Panc1 (cell line): ENCODE measurements around the gene PCSK5. TPM values are rescaled to one million over a fixed set of nuclear protein-coding genes. Genes with fewer than 3 reads are reported as not detected.

ENCODE experiments used
- ATAC-seq: fragments of 200-7000 bp; cut with Tn5 transposase; 2 replicates; pipeline ENCODE4 v1.9.1; 2020; ENCODE audit warnings: mild to moderate bottlenecking, moderate library complexity
- BruUV-seq: library from RNA; stranded (reverse); fragments of 400-500 nt; replicated peaks from 2 replicates; lab custom pipeline; 2021; lab: Mats Ljungman, UMichigan
- CTCF ChIA-PET: fragments of 300-600 bp; sonication (Branson Sonifier 250); formaldehyde crosslinking; loops from one replicate; lab custom pipeline; 2022; ENCODE audit warnings: antibody characterized with exemption; lab: Charles Lee
- POLR2A ChIA-PET: fragments of 300-600 bp; sonication (Branson Sonifier 250); formaldehyde crosslinking; loops from one replicate; lab custom pipeline; 2022; ENCODE audit warnings: antibody characterized with exemption; lab: Charles Lee
- DNase-seq: peaks from one replicate; pipeline ENCODE4 v3.0.0-alpha.2; 2010; ENCODE audit warnings: low read depth, low spot score
- H3K27ac ChIP-seq: 2 replicates; pipeline ENCODE4 v1.5.1; 2011; ENCODE audit warnings: mild to moderate bottlenecking, low read length, inconsistent platforms
- H3K27me3 ChIP-seq: fragments of 200-500 bp; sonication (Bioruptor generic); 2 replicates; pipeline ENCODE4 v1.6.0; 2014; ENCODE audit warnings: low read length, inconsistent platforms; ENCODE audit not compliant: control insufficient read depth, insufficient read depth
- H3K36me3 ChIP-seq: fragments of 200-500 bp; sonication (Bioruptor generic); 2 replicates; pipeline ENCODE4 v1.5.1; 2014; ENCODE audit warnings: inconsistent platforms, mild to moderate bottlenecking, low read length, moderate library complexity; ENCODE audit not compliant: control insufficient read depth, insufficient read depth
- H3K4me1 ChIP-seq: 2 replicates; pipeline ENCODE4 v1.5.1; 2011; ENCODE audit warnings: inconsistent platforms, mild to moderate bottlenecking, low read length, moderate library complexity; ENCODE audit not compliant: control insufficient read depth, insufficient read depth
- H3K4me3 ChIP-seq, 2 experiments: 2 replicates each; pipeline ENCODE4 v1.5.1; 2011 to 2012; ENCODE audit warnings: low read depth in 2 of 2, low read length in 2 of 2, mild to moderate bottlenecking in 2 of 2, inconsistent platforms in 1 of 2, moderate library complexity in 1 of 2
- H3K9me3 ChIP-seq: fragments of 200-500 bp; sonication (Bioruptor generic); 2 replicates; pipeline ENCODE4 v1.5.1; 2014; ENCODE audit warnings: low read depth, mild to moderate bottlenecking, inconsistent platforms, low read length, moderate library complexity; ENCODE audit not compliant: control insufficient read depth, insufficient read depth
- POLR2AphosphoS5 ChIP-seq: IDR thresholded peaks from 2 replicates; pipeline ENCODE4 v1.6.1; 2012; ENCODE audit warnings: mild to moderate bottlenecking, low read depth, low read length, moderate library complexity
- SIN3A ChIP-seq: IDR thresholded peaks from 2 replicates; pipeline ENCODE4 v1.6.1; 2012; ENCODE audit warnings: low read depth, mild to moderate bottlenecking, low read length, moderate library complexity, borderline replicate concordance; ENCODE audit not compliant: insufficient read depth
- TCF7L2 ChIP-seq: IDR thresholded peaks from 2 replicates; pipeline ENCODE4 v1.6.1; 2011; ENCODE audit warnings: mild to moderate bottlenecking, low read depth, low read length, inconsistent platforms
- in situ Hi-C: cut with HindIII; loops from 2 replicates; pipeline ENCODE4 v1.10.0; 2016; ENCODE audit warnings: low sequenced_read_pairs, low pct_unique_long_range_greater_than_20kb
- intact Hi-C: fragments of 100-400 bp; cut with micrococcal nuclease; formaldehyde crosslinking; loops from one replicate; pipeline ENCODE4 v1.10.0; 2022; ENCODE audit not compliant: unreplicated experiment
- total RNA-seq: library from RNA; stranded (reverse); gene quantifications from one replicate; pipeline ENCODE4 v1.2.1, GENCODE V29; 2021; ENCODE audit not compliant: unreplicated experiment
- TF ChIP-seq, protein P1 (sequence below): fragments of 450-650 bp; IDR thresholded peaks from 2 replicates; pipeline ENCODE4 v1.5.1; 2017; ENCODE audit warnings: mild to moderate bottlenecking
- TF ChIP-seq, protein P2 (sequence below), 2 experiments: IDR thresholded peaks; 2 replicates each; pipeline ENCODE4 v1.6.1; 2011 to 2012; ENCODE audit warnings: low read depth in 2 of 2, control low read depth in 1 of 2, low read length in 1 of 2, mild to moderate bottlenecking in 1 of 2, moderate library complexity in 1 of 2; ENCODE audit not compliant: insufficient read depth in 1 of 2

The PCSK5 gene
- total RNA-seq, 1 experiment from 2014 or later: 0.21 TPM

DNA sequence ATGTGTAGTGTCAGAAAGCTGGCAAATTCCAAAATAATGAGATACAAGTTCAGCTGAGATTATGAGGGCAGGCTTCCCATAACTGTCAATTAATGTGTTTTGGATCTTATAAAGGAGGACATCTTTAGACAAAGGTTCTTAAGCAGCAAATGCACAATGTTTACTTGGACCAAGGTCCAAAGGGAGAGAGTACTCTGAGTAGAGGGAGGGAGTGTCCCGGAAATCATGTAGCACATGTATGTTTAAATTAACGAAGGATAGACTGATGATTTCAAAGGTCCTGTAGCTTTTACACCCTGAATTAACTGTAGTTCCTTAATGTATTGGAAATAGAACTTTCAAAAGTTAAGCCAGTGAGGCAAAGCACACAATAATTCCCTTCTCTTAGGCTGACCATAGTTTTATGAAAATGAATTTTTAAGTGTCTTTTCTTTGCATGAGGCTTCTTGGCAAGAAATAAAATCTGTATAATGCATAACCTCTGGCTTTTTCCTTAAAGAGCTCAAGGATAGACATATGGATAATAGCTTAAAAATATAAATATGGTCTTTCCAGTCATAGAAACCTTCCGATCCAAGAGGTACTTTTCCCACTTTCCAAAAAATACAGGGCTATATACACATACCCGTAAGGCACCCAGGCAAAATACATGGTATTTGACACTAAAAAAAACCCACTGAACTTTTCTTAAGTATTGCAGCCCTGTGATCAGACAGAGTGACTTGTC lies 93.0 kb downstream of the PCSK5 start:
- ChIA-PET CTCF (no interaction called here), POLR2A (no interaction called here)
- H3K4me1 ChIP-seq: no peaks in the 10 kb centered on the region
- intact Hi-C loops: no loop called here
- no peaks in the 10 kb centered on the region for H3K9me3 ChIP-seq
- in situ Hi-C loops: no loop called here
- TF ChIP-seq, protein P1, sequence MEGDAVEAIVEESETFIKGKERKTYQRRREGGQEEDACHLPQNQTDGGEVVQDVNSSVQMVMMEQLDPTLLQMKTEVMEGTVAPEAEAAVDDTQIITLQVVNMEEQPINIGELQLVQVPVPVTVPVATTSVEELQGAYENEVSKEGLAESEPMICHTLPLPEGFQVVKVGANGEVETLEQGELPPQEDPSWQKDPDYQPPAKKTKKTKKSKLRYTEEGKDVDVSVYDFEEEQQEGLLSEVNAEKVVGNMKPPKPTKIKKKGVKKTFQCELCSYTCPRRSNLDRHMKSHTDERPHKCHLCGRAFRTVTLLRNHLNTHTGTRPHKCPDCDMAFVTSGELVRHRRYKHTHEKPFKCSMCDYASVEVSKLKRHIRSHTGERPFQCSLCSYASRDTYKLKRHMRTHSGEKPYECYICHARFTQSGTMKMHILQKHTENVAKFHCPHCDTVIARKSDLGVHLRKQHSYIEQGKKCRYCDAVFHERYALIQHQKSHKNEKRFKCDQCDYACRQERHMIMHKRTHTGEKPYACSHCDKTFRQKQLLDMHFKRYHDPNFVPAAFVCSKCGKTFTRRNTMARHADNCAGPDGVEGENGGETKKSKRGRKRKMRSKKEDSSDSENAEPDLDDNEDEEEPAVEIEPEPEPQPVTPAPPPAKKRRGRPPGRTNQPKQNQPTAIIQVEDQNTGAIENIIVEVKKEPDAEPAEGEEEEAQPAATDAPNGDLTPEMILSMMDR: no peak
- TF ChIP-seq, protein P2, sequence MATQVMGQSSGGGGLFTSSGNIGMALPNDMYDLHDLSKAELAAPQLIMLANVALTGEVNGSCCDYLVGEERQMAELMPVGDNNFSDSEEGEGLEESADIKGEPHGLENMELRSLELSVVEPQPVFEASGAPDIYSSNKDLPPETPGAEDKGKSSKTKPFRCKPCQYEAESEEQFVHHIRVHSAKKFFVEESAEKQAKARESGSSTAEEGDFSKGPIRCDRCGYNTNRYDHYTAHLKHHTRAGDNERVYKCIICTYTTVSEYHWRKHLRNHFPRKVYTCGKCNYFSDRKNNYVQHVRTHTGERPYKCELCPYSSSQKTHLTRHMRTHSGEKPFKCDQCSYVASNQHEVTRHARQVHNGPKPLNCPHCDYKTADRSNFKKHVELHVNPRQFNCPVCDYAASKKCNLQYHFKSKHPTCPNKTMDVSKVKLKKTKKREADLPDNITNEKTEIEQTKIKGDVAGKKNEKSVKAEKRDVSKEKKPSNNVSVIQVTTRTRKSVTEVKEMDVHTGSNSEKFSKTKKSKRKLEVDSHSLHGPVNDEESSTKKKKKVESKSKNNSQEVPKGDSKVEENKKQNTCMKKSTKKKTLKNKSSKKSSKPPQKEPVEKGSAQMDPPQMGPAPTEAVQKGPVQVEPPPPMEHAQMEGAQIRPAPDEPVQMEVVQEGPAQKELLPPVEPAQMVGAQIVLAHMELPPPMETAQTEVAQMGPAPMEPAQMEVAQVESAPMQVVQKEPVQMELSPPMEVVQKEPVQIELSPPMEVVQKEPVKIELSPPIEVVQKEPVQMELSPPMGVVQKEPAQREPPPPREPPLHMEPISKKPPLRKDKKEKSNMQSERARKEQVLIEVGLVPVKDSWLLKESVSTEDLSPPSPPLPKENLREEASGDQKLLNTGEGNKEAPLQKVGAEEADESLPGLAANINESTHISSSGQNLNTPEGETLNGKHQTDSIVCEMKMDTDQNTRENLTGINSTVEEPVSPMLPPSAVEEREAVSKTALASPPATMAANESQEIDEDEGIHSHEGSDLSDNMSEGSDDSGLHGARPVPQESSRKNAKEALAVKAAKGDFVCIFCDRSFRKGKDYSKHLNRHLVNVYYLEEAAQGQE (IDR thresholded peaks at IDR 0.05; ENCODE audit: insufficient read depth in 1 of 2, low read depth in 2 of 2, low read length in 1 of 2): no peak
- TF ChIP-seq POLR2AphosphoS5 (no peak), SIN3A (no peak), TCF7L2 (no peak)
- BruUV-seq: no TSS peak
- H3K27ac ChIP-seq: no peak overlapping the region
- no peaks in the 10 kb centered on the region for H3K27me3 ChIP-seq
- ATAC-seq (no peak), DNase-seq (no peak)
- no peaks in the 10 kb centered on the region for H3K36me3 ChIP-seq
- H3K4me3 ChIP-seq: no peak overlapping the region

DNA sequence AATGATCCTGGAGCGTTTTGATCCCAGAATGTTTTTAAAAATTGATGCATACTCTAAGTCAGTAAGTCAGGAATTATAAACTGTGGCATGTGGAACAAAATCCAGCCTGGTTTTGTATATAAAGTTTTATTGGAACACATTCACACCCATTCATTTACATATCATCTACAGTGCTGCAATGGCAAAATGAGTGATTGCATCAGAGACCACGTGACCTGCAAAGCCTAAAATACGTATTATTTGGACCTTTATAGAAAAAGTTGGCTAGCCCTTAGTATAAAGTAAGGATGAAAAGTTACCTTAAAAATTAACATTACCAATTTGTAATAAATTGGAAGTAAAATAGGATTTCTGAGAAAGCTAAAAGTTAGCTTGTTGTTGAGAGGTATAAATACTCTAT lies 95.0 kb downstream of the PCSK5 start:
- ATAC-seq: no peak

More for the DNA sequence above, 95.0 kb downstream of the PCSK5 start:
- POLR2A ChIA-PET: no interaction called here
- Histone ChIP-seq H3K4me3 (no peak overlapping the region), H3K36me3 (no peaks in the 10 kb centered on the region), H3K9me3 (no peaks in the 10 kb centered on the region), H3K27ac (no peak overlapping the region), H3K27me3 (no peaks in the 10 kb centered on the region), H3K4me1 (no peaks in the 10 kb centered on the region)
- intact Hi-C loops (no loop called here), in situ Hi-C loops (no loop called here)
- DNase-seq: no peak
- no TSS peak for BruUV-seq
- TF ChIP-seq, protein P1: no peak
- no peak for TF ChIP-seq TCF7L2
- CTCF ChIA-PET: no interaction called here
